Naive thymus-derived CD8-positive, alpha-beta T cell (primary cell): Measurements from ENCODE around the gene ARHGAP26. TPM values are rescaled to one million over a fixed set of nuclear protein-coding genes. Genes with fewer than 3 reads are reported as not detected.

Experiments used
- ATAC-seq, 2 donors: fragments of 150-1000 bp; cut with Tn5 transposase in 1 of 2; sonication (Bioruptor Pico), chemical (Tn5 transposase) in 1 of 2; 1 replicate in 1 of 2; 2 replicates in 1 of 2; pipeline ENCODE4 v1.10.0; 2021; ENCODE audit warnings: mild to moderate bottlenecking in 2 of 2, moderate library complexity in 2 of 2
- POLR2A ChIA-PET: fragments of 350-600 bp; sonication (Branson Sonifier 250); formaldehyde crosslinking; loops from one replicate; lab custom pipeline; 2021; ENCODE audit warnings: antibody characterized with exemption; lab: Charles Lee
- DNase-seq, 10 donors: peaks; one replicate each; pipeline versions ENCODE4 v3.0.0 to v3.0.0-alpha.2; 2020 to 2022
- H3K27ac Mint-ChIP-seq, 10 donors: one replicate each; pipeline ENCODE4 v1.8.0; 2020 to 2022; ENCODE audit warnings: mild to moderate bottlenecking in 10 of 10, mixed read lengths in 10 of 10, moderate library complexity in 4 of 10, inconsistent platforms in 1 of 10
- H3K27me3 Mint-ChIP-seq, 5 donors: one replicate each; pipeline ENCODE4 v1.8.0; 2021 to 2022; ENCODE audit warnings: mixed read lengths in 5 of 5
- H3K36me3 Mint-ChIP-seq, 3 donors: one replicate each; pipeline ENCODE4 v1.8.0; 2020 to 2022; ENCODE audit warnings: mixed read lengths in 3 of 3, mild to moderate bottlenecking in 2 of 3, inconsistent platforms in 1 of 3
- H3K4me1 Mint-ChIP-seq, 4 donors: one replicate each; pipeline ENCODE4 v1.8.0; 2021 to 2022; ENCODE audit warnings: mixed read lengths in 4 of 4
- H3K4me3 Mint-ChIP-seq, 10 donors: one replicate each; pipeline ENCODE4 v1.8.0; 2020 to 2022; ENCODE audit warnings: mild to moderate bottlenecking in 10 of 10, mixed read lengths in 10 of 10, moderate library complexity in 6 of 10, inconsistent platforms in 1 of 10
- H3K9me3 Mint-ChIP-seq, 9 donors: one replicate each; pipeline ENCODE4 v1.8.0; 2020 to 2022; ENCODE audit warnings: mixed read lengths in 9 of 9, mild to moderate bottlenecking in 3 of 9, inconsistent platforms in 1 of 9, moderate library complexity in 1 of 9
- polyA plus RNA-seq, 3 donors: library from polyadenylated mRNA; unstranded; fragments of 300-500 nt; fragmentation: Illumina TruSeq; gene quantifications; one replicate each; pipeline ENCODE4 v1.2.3, GENCODE V29; 2021
- total RNA-seq, 8 experiments: library from RNA in 2 of 8; stranded (reverse) in 2 of 8; gene quantifications; one replicate each; pipeline ENCODE4 v1.2.3 and lab custom pipeline; 2021 to 2026

Gene ARHGAP26
- total and polyA plus RNA-seq, 5 experiments from 2014 or later: 9.1 to 30.5 (median 15.7) TPM

- peaks cover 0 to 7% (median 7%) of the 10 kb centered on the region in 4 donors for H3K4me1 Mint-ChIP-seq
- H3K27me3 Mint-ChIP-seq: no peaks in the 10 kb centered on the region
- peaks cover 0 to 57% (median 23%) of the 10 kb centered on the region in 3 donors for H3K36me3 Mint-ChIP-seq
- ATAC-seq: no peak
- DNase-seq: no peak
- peak overlapping the region in 1 of 10 donors; percentile 45 for H3K27ac Mint-ChIP-seq
- H3K9me3 Mint-ChIP-seq: no peaks in the 10 kb centered on the region
- POLR2A ChIA-PET: no interaction called here
- no peak overlapping the region for H3K4me3 Mint-ChIP-seq
These were observed 443.7 kb downstream of the ARHGAP26 start for GRCh38 chr5:143213851-143214363.

- Mint-ChIP-seq H3K27me3 (no peaks in the 10 kb centered on the region), H3K36me3 (peaks cover 0 to 54% (median 21%) of the 10 kb centered on the region in 3 donors), H3K4me1 (peaks cover 0 to 10% (median 7%) of the 10 kb centered on the region in 4 donors), H3K9me3 (no peaks in the 10 kb centered on the region), H3K4me3 (no peak overlapping the region), H3K27ac (no peak overlapping the region)
- POLR2A ChIA-PET: no interaction called here
- ATAC-seq: no peak
- no peak for DNase-seq
These were observed 444.3 kb downstream of the ARHGAP26 start for GRCh38 chr5:143214458-143214857.

DNA sequence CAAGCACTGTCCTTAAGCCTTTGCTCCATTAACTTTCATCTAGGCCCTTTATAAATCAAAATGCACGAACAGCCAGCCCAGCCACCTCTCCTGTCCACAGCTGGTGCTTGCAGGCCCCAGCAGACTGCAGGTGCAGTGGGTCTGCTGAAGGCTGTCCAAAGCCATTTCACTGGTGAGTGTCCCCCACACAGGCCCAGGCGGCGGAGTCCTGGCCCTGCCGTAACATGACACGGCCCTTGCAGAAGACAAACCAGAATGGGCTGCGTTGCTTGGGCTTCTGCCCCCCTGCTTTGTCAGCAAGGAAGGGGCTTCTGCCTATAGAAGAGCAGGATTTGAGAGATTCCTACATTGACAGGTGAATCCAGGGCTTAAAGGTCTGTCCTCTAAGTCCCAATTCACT lies 444.7 kb downstream of the ARHGAP26 start:
- POLR2A ChIA-PET: no interaction called here
- H3K36me3 Mint-ChIP-seq: peaks cover 0 to 54% (median 20%) of the 10 kb centered on the region in 3 donors
- ATAC-seq (no peak), DNase-seq (no peak)
- H3K4me1 Mint-ChIP-seq: peaks cover 0 to 10% (median 7%) of the 10 kb centered on the region in 4 donors
- no peaks in the 10 kb centered on the region for H3K27me3 Mint-ChIP-seq
- peak overlapping the region in 1 of 10 donors; percentile 65 for H3K27ac Mint-ChIP-seq
- no peak overlapping the region for H3K4me3 Mint-ChIP-seq
- H3K9me3 Mint-ChIP-seq: no peaks in the 10 kb centered on the region

DNA sequence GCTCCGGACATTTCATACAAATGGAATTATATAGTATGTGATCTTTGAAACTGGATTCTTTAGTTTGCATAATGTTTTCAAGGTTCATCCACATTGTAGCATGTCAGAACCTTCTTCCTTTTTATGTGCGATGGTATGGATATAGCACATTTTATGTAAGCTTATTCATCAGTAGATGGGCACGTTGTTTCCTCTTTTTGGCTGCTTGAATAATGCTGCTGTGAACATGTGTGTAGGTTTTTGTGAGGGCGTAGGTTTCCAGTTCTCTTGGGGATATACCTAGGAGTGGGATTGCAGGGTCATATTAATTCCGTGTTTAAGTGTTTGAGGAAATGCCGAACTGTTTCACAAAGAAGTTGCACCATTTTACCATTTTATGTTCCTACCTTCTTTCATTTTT lies 445.5 kb downstream of the ARHGAP26 start:
- peak overlapping the region in 1 of 10 donors; percentile 66 for H3K27ac Mint-ChIP-seq
- H3K36me3 Mint-ChIP-seq: peaks cover 0 to 53% (median 18%) of the 10 kb centered on the region in 3 donors
- no peaks in the 10 kb centered on the region for H3K27me3 Mint-ChIP-seq
- peaks cover 5 to 14% (median 10%) of the 10 kb centered on the region in 4 donors for H3K4me1 Mint-ChIP-seq
- no peak for DNase-seq
- POLR2A ChIA-PET: no interaction called here
- H3K4me3 Mint-ChIP-seq: no peak overlapping the region
- no peaks in the 10 kb centered on the region for H3K9me3 Mint-ChIP-seq
- no peak for ATAC-seq

- POLR2A ChIA-PET: no interaction called here
- no peak overlapping the region for H3K4me3 Mint-ChIP-seq
- no peaks in the 10 kb centered on the region for H3K27me3 Mint-ChIP-seq
- ATAC-seq: no peak
- no peaks in the 10 kb centered on the region for H3K9me3 Mint-ChIP-seq
- H3K36me3 Mint-ChIP-seq: peaks cover 0 to 55% (median 18%) of the 10 kb centered on the region in 3 donors
- no peak for DNase-seq
- H3K27ac Mint-ChIP-seq: peak overlapping the region in 1 of 10 donors; percentile 20
- H3K4me1 Mint-ChIP-seq: peaks cover 10 to 19% (median 14%) of the 10 kb centered on the region in 4 donors
These were observed 446.0 kb downstream of the ARHGAP26 start for GRCh38 chr5:143216211-143216610.

DNA sequence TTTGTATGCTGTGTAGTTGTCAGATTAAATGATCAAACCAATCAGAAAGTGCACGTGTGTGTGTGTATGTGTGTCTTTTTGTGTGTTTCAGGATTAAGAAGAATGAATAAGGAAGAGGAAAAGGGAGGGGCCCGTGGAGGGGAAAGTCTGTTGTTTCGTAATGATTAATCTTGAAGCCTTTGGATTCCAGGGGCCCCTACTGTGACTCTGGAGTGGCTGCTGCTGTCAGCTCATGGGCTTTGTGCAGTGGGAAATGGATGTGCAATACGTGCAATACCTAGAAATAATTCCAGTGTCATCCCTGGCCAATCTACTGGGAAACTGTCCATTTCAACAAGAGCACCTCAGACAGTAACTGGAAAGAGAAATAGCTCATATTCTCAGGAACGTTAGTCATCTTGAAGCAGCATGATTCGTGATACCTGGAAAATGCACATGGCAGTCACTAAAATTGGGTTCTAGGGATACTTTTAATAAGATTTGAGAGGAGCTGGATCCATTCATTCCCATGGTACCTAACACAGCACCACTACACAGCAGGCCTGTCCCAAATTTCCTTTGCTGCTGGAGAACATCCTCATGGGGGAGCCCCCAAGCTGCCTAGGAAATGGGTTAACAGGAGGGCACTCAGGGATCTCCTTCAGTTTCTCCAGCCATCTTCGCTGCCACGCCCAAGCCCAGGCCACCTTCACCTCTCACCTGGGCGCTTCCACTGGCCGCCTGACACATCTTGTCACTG lies 447.1 kb downstream of the ARHGAP26 start:
- no peaks in the 10 kb centered on the region for H3K27me3 Mint-ChIP-seq
- DNase-seq (no peak), ATAC-seq (no peak)
- POLR2A ChIA-PET: no interaction called here
- H3K9me3 Mint-ChIP-seq: no peaks in the 10 kb centered on the region
- peaks cover 19 to 30% (median 23%) of the 10 kb centered on the region in 4 donors for H3K4me1 Mint-ChIP-seq
- H3K4me3 Mint-ChIP-seq: no peak overlapping the region
- H3K36me3 Mint-ChIP-seq: peaks cover 0 to 53% (median 18%) of the 10 kb centered on the region in 3 donors
- H3K27ac Mint-ChIP-seq: peak overlapping the region in 2 of 10 donors; percentile 33 to 49

DNA sequence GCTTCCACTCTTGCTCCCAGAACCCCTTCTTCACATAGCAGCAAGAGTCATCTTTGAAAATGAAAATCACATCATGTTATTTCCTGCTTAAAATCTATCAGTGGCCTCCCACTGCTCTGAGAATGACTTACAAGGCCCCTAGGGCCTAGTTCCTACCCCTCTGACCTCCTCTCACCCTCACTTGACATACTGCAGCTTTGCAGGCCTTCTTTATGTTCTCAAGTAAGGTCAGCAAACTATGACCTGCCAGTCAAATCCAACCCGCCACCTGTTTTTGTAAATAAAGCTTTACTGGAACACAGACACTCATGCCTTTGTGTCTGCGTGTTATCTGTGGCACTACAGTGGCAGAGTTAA lies 447.6 kb downstream of the ARHGAP26 start:
- no peak for ATAC-seq
- peaks cover 0 to 54% (median 21%) of the 10 kb centered on the region in 3 donors for H3K36me3 Mint-ChIP-seq
- peak overlapping the region in 5 of 10 donors; percentile 35 to 63 (median 40) for H3K27ac Mint-ChIP-seq
- no peaks in the 10 kb centered on the region for H3K9me3 Mint-ChIP-seq
- H3K27me3 Mint-ChIP-seq: no peaks in the 10 kb centered on the region
- H3K4me3 Mint-ChIP-seq: no peak overlapping the region
- POLR2A ChIA-PET: no interaction called here
- no peak for DNase-seq
- peaks cover 24 to 35% (median 27%) of the 10 kb centered on the region in 4 donors for H3K4me1 Mint-ChIP-seq

- ATAC-seq (no peak), DNase-seq (no peak)
- POLR2A ChIA-PET: no interaction called here
- peak overlapping the region in 1 of 10 donors; percentile 68 for H3K27ac Mint-ChIP-seq
- H3K27me3 Mint-ChIP-seq: no peaks in the 10 kb centered on the region
- H3K36me3 Mint-ChIP-seq: peaks cover 0 to 56% (median 24%) of the 10 kb centered on the region in 3 donors
- H3K4me1 Mint-ChIP-seq: peaks cover 22 to 44% (median 34%) of the 10 kb centered on the region in 4 donors
- H3K4me3 Mint-ChIP-seq: no peak overlapping the region
- no peaks in the 10 kb centered on the region for H3K9me3 Mint-ChIP-seq
These were observed 448.5 kb downstream of the ARHGAP26 start for GRCh38 chr5:143218517-143219170.

DNA sequence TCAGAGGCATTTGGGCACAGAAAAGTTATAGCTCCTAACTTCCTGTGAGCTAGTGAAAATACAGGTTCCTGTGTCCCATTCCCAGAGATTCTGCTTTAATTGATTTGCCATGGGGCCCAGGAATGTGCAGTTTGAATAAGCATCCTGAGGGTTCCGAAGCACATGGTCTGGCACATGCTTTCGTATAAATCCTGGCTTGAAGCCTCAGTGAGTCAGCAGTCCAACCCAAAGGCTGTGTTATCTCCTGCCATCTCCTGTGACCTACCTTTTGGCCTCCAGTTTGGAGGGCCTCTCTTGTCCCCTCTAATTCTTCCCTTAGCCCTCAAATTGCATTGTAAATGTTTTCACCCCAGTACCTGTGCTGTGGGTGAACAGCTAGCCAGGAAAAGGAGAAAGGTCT lies 449.5 kb downstream of the ARHGAP26 start:
- DNase-seq (no peak), ATAC-seq (no peak)
- H3K27me3 Mint-ChIP-seq: no peaks in the 10 kb centered on the region
- H3K4me3 Mint-ChIP-seq: no peak overlapping the region
- H3K27ac Mint-ChIP-seq: peak overlapping the region in 3 of 10 donors; percentile 8 to 76 (median 54)
- peaks cover 22 to 51% (median 36%) of the 10 kb centered on the region in 4 donors for H3K4me1 Mint-ChIP-seq
- H3K9me3 Mint-ChIP-seq: no peaks in the 10 kb centered on the region
- H3K36me3 Mint-ChIP-seq: peaks cover 0 to 56% (median 28%) of the 10 kb centered on the region in 3 donors
- POLR2A ChIA-PET: no interaction called here

GRCh38 chr5:143220748-143221251 lies 450.6 kb downstream of the ARHGAP26 start:
- Mint-ChIP-seq H3K36me3 (peaks cover 0 to 53% (median 25%) of the 10 kb centered on the region in 3 donors), H3K4me3 (peak overlapping the region in 1 of 10 donors; percentile 3), H3K9me3 (no peaks in the 10 kb centered on the region), H3K27ac (peak overlapping the region in 7 of 10 donors; percentile 13 to 97 (median 89)), H3K27me3 (no peaks in the 10 kb centered on the region), H3K4me1 (peaks cover 22 to 51% (median 36%) of the 10 kb centered on the region in 4 donors)
- ATAC-seq (no peak), DNase-seq (no peak)
- POLR2A ChIA-PET: interaction anchor here (0.5 to 1.0 kb wide), 2 partner anchors 9 to 362 kb away, joined by 3 read pairs; no protein-coding TSS in a partner anchor

DNA sequence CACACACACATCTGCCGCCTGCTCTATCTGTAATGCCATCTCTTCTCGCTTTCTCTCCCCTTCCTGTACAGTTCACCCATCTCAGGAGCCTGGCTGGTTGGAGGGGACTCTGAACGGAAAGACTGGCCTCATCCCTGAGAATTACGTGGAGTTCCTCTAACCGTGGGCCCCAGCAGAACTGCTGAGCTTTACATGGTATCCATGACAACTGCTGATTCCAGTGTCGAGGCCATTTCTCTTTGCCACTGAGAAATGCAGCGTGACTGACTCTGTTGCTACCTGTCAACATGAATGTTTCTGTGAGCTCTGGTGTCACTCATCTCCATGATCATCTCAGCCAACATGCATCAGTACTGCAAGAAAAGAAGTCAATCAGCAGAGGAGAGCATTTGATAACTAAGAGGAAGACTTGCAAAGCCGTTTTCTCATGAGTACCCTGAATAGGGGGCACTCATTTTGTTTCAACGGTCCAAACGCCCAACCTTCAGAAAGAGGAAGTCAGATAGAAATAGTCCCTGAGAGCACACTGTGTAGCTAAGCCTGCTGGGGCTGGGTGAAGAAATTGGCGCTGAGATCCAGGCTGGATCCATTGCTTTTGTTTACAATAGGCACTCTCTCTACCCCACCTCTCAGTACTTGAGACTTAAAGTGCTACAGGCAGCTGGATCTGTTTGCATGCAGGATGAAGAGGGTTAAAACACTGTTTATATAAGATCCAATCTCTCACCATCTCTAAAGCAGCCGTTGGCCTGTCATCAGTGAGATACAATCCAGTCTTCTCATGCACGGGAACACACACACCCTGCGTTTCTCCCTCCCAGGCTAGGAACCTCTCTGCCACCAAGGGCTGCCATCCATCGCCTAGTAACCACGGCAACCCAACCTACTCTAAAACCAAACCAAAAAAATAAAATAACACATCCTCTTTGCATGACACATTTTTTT lies 452.4 kb downstream of the ARHGAP26 start:
- Mint-ChIP-seq H3K4me3 (peak overlapping the region in 8 of 10 donors; percentile 22 to 76 (median 48)), H3K27ac (peak overlapping the region; percentile 76 to 97 (median 90)), H3K27me3 (no peaks in the 10 kb centered on the region), H3K4me1 (peaks cover 22 to 51% (median 37%) of the 10 kb centered on the region in 4 donors), H3K9me3 (no peaks in the 10 kb centered on the region), H3K36me3 (peaks cover 0 to 39% (median 20%) of the 10 kb centered on the region in 3 donors)
- DNase-seq: peak in 6 of 10 donors; percentile 18 to 64 (median 42)
- peak; percentile 68 to 75 for ATAC-seq
- POLR2A ChIA-PET: interaction anchor here (0.7 kb wide), 1 partner anchor 17 kb away, joined by 4 read pairs; no protein-coding TSS in a partner anchor
